HEK293 (cell line): Measurements from ENCODE around the gene PADI3.
A peak's percentile ranks its signal among the peaks of the same experiment; 100 is the strongest.

Experiments
- EGR2 ChIP-seq: fragments of 450-650 bp; formaldehyde crosslinking; IDR thresholded peaks from 2 replicates; pipeline ENCODE4 v1.5.1; 2016; ENCODE audit warnings: low read depth, missing biosample characterization, missing genetic modification characterization
- GLI2 ChIP-seq: fragments of 450-650 bp; formaldehyde crosslinking; IDR thresholded peaks from 2 replicates; pipeline ENCODE4; 2017; ENCODE audit warnings: missing biosample characterization, missing genetic modification characterization, low read depth, borderline replicate concordance
- GLIS1 ChIP-seq: fragments of 450-650 bp; formaldehyde crosslinking; IDR thresholded peaks from 2 replicates; pipeline ENCODE4 v1.5.1; 2016; ENCODE audit warnings: missing biosample characterization, missing genetic modification characterization
- GLIS2 ChIP-seq: fragments of 450-650 bp; formaldehyde crosslinking; IDR thresholded peaks from 2 replicates; pipeline ENCODE4 v1.5.1; 2016; ENCODE audit warnings: missing biosample characterization, missing genetic modification characterization
- KLF10 ChIP-seq: fragments of 450-650 bp; IDR thresholded peaks from 2 replicates; pipeline ENCODE4 v1.5.1; 2018; ENCODE audit warnings: missing biosample characterization, mild to moderate bottlenecking, missing genetic modification characterization
- OSR2 ChIP-seq: fragments of 450-650 bp; formaldehyde crosslinking; IDR thresholded peaks from 2 replicates; pipeline ENCODE4 v1.5.1; 2016; ENCODE audit warnings: missing biosample characterization, missing genetic modification characterization
- RBAK ChIP-seq: fragments of 450-650 bp; formaldehyde crosslinking; IDR thresholded peaks from 2 replicates; pipeline ENCODE4 v1.5.1; 2016; ENCODE audit warnings: missing biosample characterization, missing genetic modification characterization
- SCRT1 ChIP-seq: fragments of 450-650 bp; formaldehyde crosslinking; IDR thresholded peaks from 2 replicates; pipeline ENCODE4 v1.5.1; 2016; ENCODE audit warnings: missing biosample characterization, missing genetic modification characterization, borderline replicate concordance
- ZBTB17 ChIP-seq: fragments of 450-650 bp; formaldehyde crosslinking; IDR thresholded peaks from 2 replicates; pipeline ENCODE4 v1.5.1; 2016; ENCODE audit warnings: missing biosample characterization, missing genetic modification characterization
- ZBTB8A ChIP-seq: fragments of 450-650 bp; formaldehyde crosslinking; IDR thresholded peaks from 2 replicates; pipeline ENCODE4 v1.5.1; 2016; ENCODE audit warnings: missing biosample characterization, missing genetic modification characterization
- ZNF121 ChIP-seq: fragments of 450-650 bp; formaldehyde crosslinking; IDR thresholded peaks from 2 replicates; pipeline ENCODE4 v1.5.1; 2016; ENCODE audit warnings: missing biosample characterization, missing genetic modification characterization
- ZNF184 ChIP-seq: fragments of 450-650 bp; IDR thresholded peaks from 2 replicates; pipeline ENCODE4 v1.5.1; 2018; ENCODE audit warnings: missing biosample characterization, mild to moderate bottlenecking, missing genetic modification characterization
- ZNF211 ChIP-seq: fragments of 450-650 bp; formaldehyde crosslinking; IDR thresholded peaks from 2 replicates; pipeline ENCODE4 v1.5.1; 2016; ENCODE audit warnings: low read depth, missing biosample characterization, missing genetic modification characterization
- ZNF366 ChIP-seq: fragments of 450-650 bp; formaldehyde crosslinking; conservative IDR thresholded peaks from 2 replicates; pipeline ENCODE4 v1.5.1; 2016; ENCODE audit warnings: missing biosample characterization, missing genetic modification characterization
- ZNF391 ChIP-seq: fragments of 450-650 bp; formaldehyde crosslinking; IDR thresholded peaks from 2 replicates; pipeline ENCODE4 v1.5.1; 2016; ENCODE audit warnings: low read depth, missing biosample characterization, missing genetic modification characterization, borderline replicate concordance
- ZNF394 ChIP-seq: fragments of 450-650 bp; formaldehyde crosslinking; IDR thresholded peaks from 2 replicates; pipeline ENCODE4 v1.5.1; 2016; ENCODE audit warnings: missing biosample characterization, missing genetic modification characterization, mild to moderate bottlenecking, moderate library complexity, borderline replicate concordance
- ZNF549 ChIP-seq: fragments of 450-650 bp; IDR thresholded peaks from 2 replicates; pipeline ENCODE4 v1.5.1; 2018; ENCODE audit warnings: missing biosample characterization, missing genetic modification characterization, mild to moderate bottlenecking, inconsistent platforms, moderate library complexity
- ZNF830 ChIP-seq: fragments of 450-650 bp; IDR thresholded peaks from 2 replicates; pipeline ENCODE4 v1.5.0; 2018; ENCODE audit warnings: missing biosample characterization, missing genetic modification characterization, low read depth, mild to moderate bottlenecking, moderate library complexity
- TF ChIP-seq, protein P1 (sequence below): fragments of 450-650 bp; formaldehyde crosslinking; IDR thresholded peaks from 2 replicates; pipeline ENCODE4 v1.5.1; 2017; ENCODE audit warnings: missing biosample characterization, missing genetic modification characterization
- TF ChIP-seq, protein P2 (sequence below): fragments of 450-650 bp; formaldehyde crosslinking; IDR thresholded peaks from 2 replicates; pipeline ENCODE4 v1.5.1; 2016; ENCODE audit warnings: missing biosample characterization, missing genetic modification characterization
- TF ChIP-seq, protein P3 (sequence below): fragments of 450-650 bp; formaldehyde crosslinking; IDR thresholded peaks from 2 replicates; pipeline ENCODE4 v1.5.1; 2017; ENCODE audit warnings: missing biosample characterization, missing genetic modification characterization
- TF ChIP-seq, protein P4 (sequence below): fragments of 450-650 bp; formaldehyde crosslinking; IDR thresholded peaks from 2 replicates; pipeline ENCODE4 v1.5.1; 2016; ENCODE audit warnings: missing biosample characterization, missing genetic modification characterization
- TF ChIP-seq, protein P5 (sequence below): fragments of 450-650 bp; formaldehyde crosslinking; IDR thresholded peaks from 2 replicates; pipeline ENCODE4 v1.5.1; 2016; ENCODE audit warnings: missing biosample characterization, missing genetic modification characterization
- TF ChIP-seq, protein P6 (sequence below): fragments of 450-650 bp; formaldehyde crosslinking; IDR thresholded peaks from 2 replicates; pipeline ENCODE4 v1.5.1; 2016; ENCODE audit warnings: missing biosample characterization, missing genetic modification characterization

The PADI3 gene

DNA sequence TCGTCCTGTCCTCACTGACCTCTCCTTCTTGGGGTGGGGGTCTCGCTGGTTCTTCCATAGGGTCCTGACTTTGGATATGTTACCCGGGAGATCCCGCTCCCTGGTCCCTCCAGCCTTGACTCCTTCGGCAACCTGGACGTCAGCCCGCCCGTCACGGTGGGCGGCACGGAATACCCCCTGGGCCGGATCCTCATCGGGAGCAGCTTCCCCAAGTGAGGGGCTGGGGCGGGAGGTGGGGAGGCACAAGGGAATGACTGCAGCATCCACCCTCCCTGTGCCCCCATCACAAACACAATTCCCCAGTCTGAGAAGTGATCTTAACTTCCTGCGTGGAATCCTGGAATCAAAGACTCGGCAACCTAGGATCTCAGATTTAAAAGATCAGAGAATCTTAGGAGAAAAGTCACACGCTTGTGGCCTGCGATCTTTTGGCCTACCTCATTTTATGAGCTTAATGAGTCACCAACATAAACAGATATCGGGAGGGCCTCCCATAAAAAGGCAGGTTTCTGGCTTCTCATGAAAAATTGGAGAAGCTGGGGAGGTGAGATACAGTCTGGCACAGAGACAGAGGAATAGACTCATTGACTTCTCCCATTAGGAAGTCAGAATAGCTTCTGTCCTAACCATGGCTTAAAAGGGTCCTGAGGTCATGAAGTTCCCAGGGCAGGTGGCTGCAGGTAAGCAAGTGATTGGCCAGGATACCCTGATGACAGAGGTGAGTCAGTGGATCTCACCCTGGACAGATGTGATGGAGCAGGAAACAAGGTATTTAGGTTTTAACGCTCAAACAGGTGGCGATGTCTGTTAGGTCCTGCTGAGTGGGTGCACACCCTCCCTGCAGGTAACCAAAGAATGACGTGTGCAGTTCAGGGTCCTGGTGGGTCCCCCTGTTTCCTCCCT, 15.9 kb upstream of the PADI3 start (continued):
- TF ChIP-seq SCRT1 (tag by site-specific recombination): peak; percentile 49; the same call in 1 of the 2 replicates
- TF ChIP-seq, protein P1, sequence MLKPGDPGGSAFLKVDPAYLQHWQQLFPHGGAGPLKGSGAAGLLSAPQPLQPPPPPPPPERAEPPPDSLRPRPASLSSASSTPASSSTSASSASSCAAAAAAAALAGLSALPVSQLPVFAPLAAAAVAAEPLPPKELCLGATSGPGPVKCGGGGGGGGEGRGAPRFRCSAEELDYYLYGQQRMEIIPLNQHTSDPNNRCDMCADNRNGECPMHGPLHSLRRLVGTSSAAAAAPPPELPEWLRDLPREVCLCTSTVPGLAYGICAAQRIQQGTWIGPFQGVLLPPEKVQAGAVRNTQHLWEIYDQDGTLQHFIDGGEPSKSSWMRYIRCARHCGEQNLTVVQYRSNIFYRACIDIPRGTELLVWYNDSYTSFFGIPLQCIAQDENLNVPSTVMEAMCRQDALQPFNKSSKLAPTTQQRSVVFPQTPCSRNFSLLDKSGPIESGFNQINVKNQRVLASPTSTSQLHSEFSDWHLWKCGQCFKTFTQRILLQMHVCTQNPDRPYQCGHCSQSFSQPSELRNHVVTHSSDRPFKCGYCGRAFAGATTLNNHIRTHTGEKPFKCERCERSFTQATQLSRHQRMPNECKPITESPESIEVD: peak; percentile 82
- peak; percentile 74 for TF ChIP-seq GLIS2 (tag by site-specific recombination)
- TF ChIP-seq, protein P2, sequence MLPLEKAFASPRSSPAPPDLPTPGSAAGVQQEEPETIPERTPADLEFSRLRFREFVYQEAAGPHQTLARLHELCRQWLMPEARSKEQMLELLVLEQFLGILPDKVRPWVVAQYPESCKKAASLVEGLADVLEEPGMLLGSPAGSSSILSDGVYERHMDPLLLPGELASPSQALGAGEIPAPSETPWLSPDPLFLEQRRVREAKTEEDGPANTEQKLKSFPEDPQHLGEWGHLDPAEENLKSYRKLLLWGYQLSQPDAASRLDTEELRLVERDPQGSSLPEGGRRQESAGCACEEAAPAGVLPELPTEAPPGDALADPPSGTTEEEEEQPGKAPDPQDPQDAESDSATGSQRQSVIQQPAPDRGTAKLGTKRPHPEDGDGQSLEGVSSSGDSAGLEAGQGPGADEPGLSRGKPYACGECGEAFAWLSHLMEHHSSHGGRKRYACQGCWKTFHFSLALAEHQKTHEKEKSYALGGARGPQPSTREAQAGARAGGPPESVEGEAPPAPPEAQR (tag by site-specific recombination): no peak
- peak; percentile 94 for TF ChIP-seq ZBTB17 (tag by site-specific recombination)
- peak; percentile 92 for TF ChIP-seq OSR2
- TF ChIP-seq ZNF394 (tag by site-specific recombination): peak; percentile 100
- TF ChIP-seq ZNF366: peak; percentile 96
- TF ChIP-seq GLI2 (tag by site-specific recombination): peak; percentile 10; the same call in 1 of the 2 replicates
- TF ChIP-seq GLIS1 (tag by site-specific recombination): peak; percentile 90
- TF ChIP-seq KLF10 (tag by site-specific recombination): peak; percentile 59
- TF ChIP-seq RBAK (tag by site-specific recombination): 0 out of 2 replicates have a peak, but pooled peaks have one; percentile 14
- no peak for TF ChIP-seq ZNF830 (tag by site-specific recombination)
- TF ChIP-seq ZBTB8A: 0 out of 2 replicates have a peak, but pooled peaks have one; percentile 16
- no peak for TF ChIP-seq EGR2
- TF ChIP-seq, protein P3, sequence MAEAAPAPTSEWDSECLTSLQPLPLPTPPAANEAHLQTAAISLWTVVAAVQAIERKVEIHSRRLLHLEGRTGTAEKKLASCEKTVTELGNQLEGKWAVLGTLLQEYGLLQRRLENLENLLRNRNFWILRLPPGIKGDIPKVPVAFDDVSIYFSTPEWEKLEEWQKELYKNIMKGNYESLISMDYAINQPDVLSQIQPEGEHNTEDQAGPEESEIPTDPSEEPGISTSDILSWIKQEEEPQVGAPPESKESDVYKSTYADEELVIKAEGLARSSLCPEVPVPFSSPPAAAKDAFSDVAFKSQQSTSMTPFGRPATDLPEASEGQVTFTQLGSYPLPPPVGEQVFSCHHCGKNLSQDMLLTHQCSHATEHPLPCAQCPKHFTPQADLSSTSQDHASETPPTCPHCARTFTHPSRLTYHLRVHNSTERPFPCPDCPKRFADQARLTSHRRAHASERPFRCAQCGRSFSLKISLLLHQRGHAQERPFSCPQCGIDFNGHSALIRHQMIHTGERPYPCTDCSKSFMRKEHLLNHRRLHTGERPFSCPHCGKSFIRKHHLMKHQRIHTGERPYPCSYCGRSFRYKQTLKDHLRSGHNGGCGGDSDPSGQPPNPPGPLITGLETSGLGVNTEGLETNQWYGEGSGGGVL (tag by site-specific recombination): peak; percentile 89
- no peak for TF ChIP-seq ZNF211 (tag by site-specific recombination)
- TF ChIP-seq, protein P4, sequence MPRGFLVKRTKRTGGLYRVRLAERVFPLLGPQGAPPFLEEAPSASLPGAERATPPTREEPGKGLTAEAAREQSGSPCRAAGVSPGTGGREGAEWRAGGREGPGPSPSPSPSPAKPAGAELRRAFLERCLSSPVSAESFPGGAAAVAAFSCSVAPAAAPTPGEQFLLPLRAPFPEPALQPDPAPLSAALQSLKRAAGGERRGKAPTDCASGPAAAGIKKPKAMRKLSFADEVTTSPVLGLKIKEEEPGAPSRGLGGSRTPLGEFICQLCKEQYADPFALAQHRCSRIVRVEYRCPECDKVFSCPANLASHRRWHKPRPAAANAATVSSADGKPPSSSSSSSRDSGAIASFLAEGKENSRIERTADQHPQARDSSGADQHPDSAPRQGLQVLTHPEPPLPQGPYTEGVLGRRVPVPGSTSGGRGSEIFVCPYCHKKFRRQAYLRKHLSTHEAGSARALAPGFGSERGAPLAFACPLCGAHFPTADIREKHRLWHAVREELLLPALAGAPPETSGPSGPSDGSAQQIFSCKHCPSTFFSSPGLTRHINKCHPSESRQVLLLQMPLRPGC: peak; percentile 63; the same call in 1 of the 2 replicates
- TF ChIP-seq ZNF184 (tag by site-specific recombination): 0 out of 2 replicates have a peak, but pooled peaks have one; percentile 11
- TF ChIP-seq ZNF121 (tag by site-specific recombination): no peak
- 0 out of 2 replicates have a peak, but pooled peaks have one; percentile 28 for TF ChIP-seq ZNF391
- TF ChIP-seq, protein P5, sequence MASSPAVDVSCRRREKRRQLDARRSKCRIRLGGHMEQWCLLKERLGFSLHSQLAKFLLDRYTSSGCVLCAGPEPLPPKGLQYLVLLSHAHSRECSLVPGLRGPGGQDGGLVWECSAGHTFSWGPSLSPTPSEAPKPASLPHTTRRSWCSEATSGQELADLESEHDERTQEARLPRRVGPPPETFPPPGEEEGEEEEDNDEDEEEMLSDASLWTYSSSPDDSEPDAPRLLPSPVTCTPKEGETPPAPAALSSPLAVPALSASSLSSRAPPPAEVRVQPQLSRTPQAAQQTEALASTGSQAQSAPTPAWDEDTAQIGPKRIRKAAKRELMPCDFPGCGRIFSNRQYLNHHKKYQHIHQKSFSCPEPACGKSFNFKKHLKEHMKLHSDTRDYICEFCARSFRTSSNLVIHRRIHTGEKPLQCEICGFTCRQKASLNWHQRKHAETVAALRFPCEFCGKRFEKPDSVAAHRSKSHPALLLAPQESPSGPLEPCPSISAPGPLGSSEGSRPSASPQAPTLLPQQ (tag by site-specific recombination): peak; percentile 72
- TF ChIP-seq, protein P6, sequence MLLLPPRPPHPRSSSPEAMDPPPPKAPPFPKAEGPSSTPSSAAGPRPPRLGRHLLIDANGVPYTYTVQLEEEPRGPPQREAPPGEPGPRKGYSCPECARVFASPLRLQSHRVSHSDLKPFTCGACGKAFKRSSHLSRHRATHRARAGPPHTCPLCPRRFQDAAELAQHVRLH (tag by site-specific recombination): peak; percentile 49; the same call in 1 of the 2 replicates
- TF ChIP-seq ZNF549 (tag by site-specific recombination): no peak
